ENCODE results near the gene PLEKHH1. TPM values are rescaled to one million over a fixed set of nuclear protein-coding genes. Genes with fewer than 3 reads are reported as not detected.
A peak's percentile ranks its signal among the peaks of the same experiment; 100 is the strongest.

Gene PLEKHH1
- total RNA-seq, 1 donor from 2014 or later, result 10.1 TPM

- peak overlapping the region; percentile 50 for H3K27ac Mint-ChIP-seq
- Histone ChIP-seq H3K4me1 (peaks cover 6% of the 10 kb centered on the region), H3K4me3 (no peak overlapping the region), H3K4me2 (no peak overlapping the region), H3K36me3 (no peaks in the 10 kb centered on the region), H3K27ac (no peak overlapping the region), H3K27me3 (no peaks in the 10 kb centered on the region), H3F3A (ENCODE audit: low read depth) (no peaks in the 10 kb centered on the region), H2AFZ (replicated peaks) (no peak overlapping the region), H4K20me1 (ENCODE audit: low read depth) (no peaks in the 10 kb centered on the region), H3K9me3 (ENCODE audit: low read depth) (no peaks in the 10 kb centered on the region), H3K9ac (no peak overlapping the region), H3K79me2 (ENCODE audit: low read depth) (no peaks in the 10 kb centered on the region)
- peaks cover 3% of the 10 kb centered on the region for H3K4me1 Mint-ChIP-seq
- DNase-seq (ENCODE audit: low spot score), result no peak
- no peak for TF ChIP-seq EZH2phosphoT487 (IDR thresholded peaks at IDR 0.05)
- no peak for TF ChIP-seq CTCF (IDR thresholded peaks at IDR 0.05)
- no peak for TF ChIP-seq EZH2 (IDR thresholded peaks at IDR 0.05)
- H3K36me3 Mint-ChIP-seq, result no peaks in the 10 kb centered on the region
- H3K4me3 Mint-ChIP-seq, result no peak overlapping the region
- H3K27me3 Mint-ChIP-seq (ENCODE audit: insufficient read depth, low read depth), result peaks cover 13% of the 10 kb centered on the region
- peaks cover 6% of the 10 kb centered on the region for H3K9me3 Mint-ChIP-seq
Observed at GRCh38 chr14:67486890-67487289, 46.2 kb upstream of the PLEKHH1 start.

GRCh38 chr14:67487332-67487731 is 45.8 kb upstream of the PLEKHH1 start:
- no peak overlapping the region for H2AFZ ChIP-seq (replicated peaks)
- H4K20me1 ChIP-seq (ENCODE audit: low read depth), result no peaks in the 10 kb centered on the region
- Mint-ChIP-seq H3K4me1 (peaks cover 3% of the 10 kb centered on the region), H3K27ac (no peak overlapping the region), H3K4me3 (no peak overlapping the region), H3K9me3 (peaks cover 6% of the 10 kb centered on the region), H3K36me3 (no peaks in the 10 kb centered on the region), H3K27me3 (ENCODE audit: insufficient read depth, low read depth) (peaks cover 13% of the 10 kb centered on the region)
- TF ChIP-seq CTCF (IDR thresholded peaks at IDR 0.05), result no peak
- no peak for TF ChIP-seq EZH2phosphoT487 (IDR thresholded peaks at IDR 0.05)
- no peaks in the 10 kb centered on the region for H3F3A ChIP-seq (ENCODE audit: low read depth)
- no peaks in the 10 kb centered on the region for H3K27me3 ChIP-seq
- H3K4me1 ChIP-seq, result peaks cover 10% of the 10 kb centered on the region
- no peaks in the 10 kb centered on the region for H3K9me3 ChIP-seq (ENCODE audit: low read depth)
- no peak overlapping the region for H3K4me2 ChIP-seq
- DNase-seq (ENCODE audit: low spot score), result no peak
- no peak overlapping the region for H3K9ac ChIP-seq
- H3K4me3 ChIP-seq, result no peak overlapping the region
- no peaks in the 10 kb centered on the region for H3K79me2 ChIP-seq (ENCODE audit: low read depth)
- no peak overlapping the region for H3K27ac ChIP-seq
- H3K36me3 ChIP-seq, result no peaks in the 10 kb centered on the region

- no peak within 1 kb of the TSS for H3K27ac Mint-ChIP-seq
Observed at GRCh38 chr14:67487937-67488893, 44.9 kb upstream of the PLEKHH1 start, which contains the start of gene TMEM229B. Gene TMEM229B, minus strand, starts transcription at chr14:67488721. Its CDS starts 14,798 bp downstream, at chr14:67473923.

More at GRCh38 chr14:67487937-67488893, 44.9 kb upstream of the PLEKHH1 start, which contains the start of gene TMEM229B:
- Histone ChIP-seq H3K9ac (no peak within 1 kb of the TSS), H4K20me1 (ENCODE audit: low read depth) (no peaks in the 10 kb centered on the region), H3K79me2 (ENCODE audit: low read depth) (no peaks in the 10 kb centered on the region), H3K9me3 (ENCODE audit: low read depth) (no peaks in the 10 kb centered on the region), H3K4me1 (peaks cover 12% of the 10 kb centered on the region), H3F3A (ENCODE audit: low read depth) (no peaks in the 10 kb centered on the region), H3K4me2 (no peak within 1 kb of the TSS), H3K36me3 (no peaks in the 10 kb centered on the region), H3K27me3 (no peaks in the 10 kb centered on the region), H3K4me3 (no peak within 1 kb of the TSS), H2AFZ (replicated peaks) (no peak within 1 kb of the TSS), H3K27ac (no peak within 1 kb of the TSS)
- DNase-seq (ENCODE audit: low spot score), result no peak
- peaks cover 12% of the 10 kb centered on the region for H3K9me3 Mint-ChIP-seq
- peaks cover 13% of the 10 kb centered on the region for H3K27me3 Mint-ChIP-seq (ENCODE audit: insufficient read depth, low read depth)
- no peak for TF ChIP-seq EZH2phosphoT487 (IDR thresholded peaks at IDR 0.05)
- TF ChIP-seq CTCF (IDR thresholded peaks at IDR 0.05), result no peak
- no peak for TF ChIP-seq EZH2 (IDR thresholded peaks at IDR 0.05)
- H3K4me1 Mint-ChIP-seq, result peaks cover 3% of the 10 kb centered on the region
- peak within 1 kb of the TSS; percentile 47 for H3K4me3 Mint-ChIP-seq
- H3K36me3 Mint-ChIP-seq, result no peaks in the 10 kb centered on the region
